ENCODE results near the gene C6orf120.

DNA sequence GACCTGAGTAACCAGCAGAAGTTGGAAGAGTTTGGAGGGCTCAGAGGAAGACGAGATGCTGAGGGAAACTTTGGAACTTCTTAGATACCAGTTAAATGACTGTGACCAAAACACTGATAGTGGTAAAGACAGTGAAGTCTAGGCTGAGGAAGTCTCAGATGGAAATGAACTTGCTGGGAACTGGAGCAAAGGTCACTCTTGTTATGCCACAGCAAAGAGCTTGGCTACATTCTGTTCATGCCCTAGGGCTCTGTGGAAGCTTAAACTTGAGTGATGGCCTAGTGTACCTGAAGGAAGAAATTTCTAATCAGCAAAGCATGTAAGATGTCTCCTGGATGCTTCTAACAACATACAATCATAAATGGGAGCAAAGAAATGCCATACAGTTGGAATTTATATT is 24.8 kb upstream of the C6orf120 start:
- TF ChIP-seq POLR2AphosphoS5 (IDR thresholded peaks at IDR 0.05; ENCODE audit: control insufficient read depth, insufficient read depth, low read depth, low read length) (no peak), EP300 (IDR thresholded peaks at IDR 0.05; ENCODE audit: low read length) (no peak), TBL1XR1 (IDR thresholded peaks at IDR 0.05; ENCODE audit: low read length in 2 of 2) (no peak), HNRNPLL (IDR thresholded peaks at IDR 0.05; ENCODE audit: low read depth, low read length, poor library complexity, severe bottlenecking) (no peak)
- TF ChIP-seq, protein P1, sequence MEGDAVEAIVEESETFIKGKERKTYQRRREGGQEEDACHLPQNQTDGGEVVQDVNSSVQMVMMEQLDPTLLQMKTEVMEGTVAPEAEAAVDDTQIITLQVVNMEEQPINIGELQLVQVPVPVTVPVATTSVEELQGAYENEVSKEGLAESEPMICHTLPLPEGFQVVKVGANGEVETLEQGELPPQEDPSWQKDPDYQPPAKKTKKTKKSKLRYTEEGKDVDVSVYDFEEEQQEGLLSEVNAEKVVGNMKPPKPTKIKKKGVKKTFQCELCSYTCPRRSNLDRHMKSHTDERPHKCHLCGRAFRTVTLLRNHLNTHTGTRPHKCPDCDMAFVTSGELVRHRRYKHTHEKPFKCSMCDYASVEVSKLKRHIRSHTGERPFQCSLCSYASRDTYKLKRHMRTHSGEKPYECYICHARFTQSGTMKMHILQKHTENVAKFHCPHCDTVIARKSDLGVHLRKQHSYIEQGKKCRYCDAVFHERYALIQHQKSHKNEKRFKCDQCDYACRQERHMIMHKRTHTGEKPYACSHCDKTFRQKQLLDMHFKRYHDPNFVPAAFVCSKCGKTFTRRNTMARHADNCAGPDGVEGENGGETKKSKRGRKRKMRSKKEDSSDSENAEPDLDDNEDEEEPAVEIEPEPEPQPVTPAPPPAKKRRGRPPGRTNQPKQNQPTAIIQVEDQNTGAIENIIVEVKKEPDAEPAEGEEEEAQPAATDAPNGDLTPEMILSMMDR (IDR thresholded peaks at IDR 0.05 in 2 of 3, conservative IDR thresholded peaks at IDR 0.05 in 1 of 3; ENCODE audit: insufficient read depth in 2 of 3, low read depth in 1 of 3, low read length in 3 of 3), result no peak
- TF ChIP-seq, protein P2, sequence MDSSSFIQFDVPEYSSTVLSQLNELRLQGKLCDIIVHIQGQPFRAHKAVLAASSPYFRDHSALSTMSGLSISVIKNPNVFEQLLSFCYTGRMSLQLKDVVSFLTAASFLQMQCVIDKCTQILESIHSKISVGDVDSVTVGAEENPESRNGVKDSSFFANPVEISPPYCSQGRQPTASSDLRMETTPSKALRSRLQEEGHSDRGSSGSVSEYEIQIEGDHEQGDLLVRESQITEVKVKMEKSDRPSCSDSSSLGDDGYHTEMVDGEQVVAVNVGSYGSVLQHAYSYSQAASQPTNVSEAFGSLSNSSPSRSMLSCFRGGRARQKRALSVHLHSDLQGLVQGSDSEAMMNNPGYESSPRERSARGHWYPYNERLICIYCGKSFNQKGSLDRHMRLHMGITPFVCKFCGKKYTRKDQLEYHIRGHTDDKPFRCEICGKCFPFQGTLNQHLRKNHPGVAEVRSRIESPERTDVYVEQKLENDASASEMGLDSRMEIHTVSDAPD (CRISPR knock-in tag; IDR thresholded peaks at IDR 0.05), result no peak

Measured in K562 (cell line).